Fibroblast of villous mesenchyme (primary cell): Measurements from ENCODE around the gene YRDC. TPM values are rescaled to one million over a fixed set of nuclear protein-coding genes. Genes with fewer than 3 reads are reported as not detected.

Experiments
- DNase-seq: peaks from one replicate; pipeline ENCODE4 v3.0.0-alpha.2; 2010; ENCODE audit warnings: low read depth
- H3K4me3 ChIP-seq: 2 replicates; pipeline ENCODE4 v1.5.1; 2011; ENCODE audit warnings: low read depth, mild to moderate bottlenecking, low read length
- total RNA-seq: library from RNA; depleted of rRNA; stranded (reverse); fragments of >200 nt; gene quantifications from 2 replicates; pipeline ENCODE4 v1.2.3, GENCODE V29; 2012
- TF ChIP-seq, protein P1 (sequence below): IDR thresholded peaks from 2 replicates; pipeline ENCODE4 v1.5.1; 2012; ENCODE audit warnings: low read depth, mild to moderate bottlenecking, low read length; ENCODE audit not compliant: insufficient read depth

YRDC gene
- total RNA-seq, 1 donor, result 15.5 TPM

GRCh38 chr1:37840711-37841110, 32.7 kb upstream of the YRDC start:
- no peak overlapping the region for H3K4me3 ChIP-seq
- TF ChIP-seq, protein P1, sequence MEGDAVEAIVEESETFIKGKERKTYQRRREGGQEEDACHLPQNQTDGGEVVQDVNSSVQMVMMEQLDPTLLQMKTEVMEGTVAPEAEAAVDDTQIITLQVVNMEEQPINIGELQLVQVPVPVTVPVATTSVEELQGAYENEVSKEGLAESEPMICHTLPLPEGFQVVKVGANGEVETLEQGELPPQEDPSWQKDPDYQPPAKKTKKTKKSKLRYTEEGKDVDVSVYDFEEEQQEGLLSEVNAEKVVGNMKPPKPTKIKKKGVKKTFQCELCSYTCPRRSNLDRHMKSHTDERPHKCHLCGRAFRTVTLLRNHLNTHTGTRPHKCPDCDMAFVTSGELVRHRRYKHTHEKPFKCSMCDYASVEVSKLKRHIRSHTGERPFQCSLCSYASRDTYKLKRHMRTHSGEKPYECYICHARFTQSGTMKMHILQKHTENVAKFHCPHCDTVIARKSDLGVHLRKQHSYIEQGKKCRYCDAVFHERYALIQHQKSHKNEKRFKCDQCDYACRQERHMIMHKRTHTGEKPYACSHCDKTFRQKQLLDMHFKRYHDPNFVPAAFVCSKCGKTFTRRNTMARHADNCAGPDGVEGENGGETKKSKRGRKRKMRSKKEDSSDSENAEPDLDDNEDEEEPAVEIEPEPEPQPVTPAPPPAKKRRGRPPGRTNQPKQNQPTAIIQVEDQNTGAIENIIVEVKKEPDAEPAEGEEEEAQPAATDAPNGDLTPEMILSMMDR, result no peak
- DNase-seq, result peak; percentile 11

- TF ChIP-seq, protein P1, result no peak
- no peak for DNase-seq
- no peak overlapping the region for H3K4me3 ChIP-seq
These were observed 31.7 kb upstream of the YRDC start for GRCh38 chr1:37839676-37840075.

GRCh38 chr1:37836788-37837187, 28.8 kb upstream of the YRDC start:
- H3K4me3 ChIP-seq, result no peak overlapping the region
- DNase-seq, result no peak
- TF ChIP-seq, protein P1, result no peak

- TF ChIP-seq, protein P1, result no peak
- no peak overlapping the region for H3K4me3 ChIP-seq
- DNase-seq, result no peak
These were observed 23.8 kb upstream of the YRDC start for GRCh38 chr1:37831809-37832208.

DNA sequence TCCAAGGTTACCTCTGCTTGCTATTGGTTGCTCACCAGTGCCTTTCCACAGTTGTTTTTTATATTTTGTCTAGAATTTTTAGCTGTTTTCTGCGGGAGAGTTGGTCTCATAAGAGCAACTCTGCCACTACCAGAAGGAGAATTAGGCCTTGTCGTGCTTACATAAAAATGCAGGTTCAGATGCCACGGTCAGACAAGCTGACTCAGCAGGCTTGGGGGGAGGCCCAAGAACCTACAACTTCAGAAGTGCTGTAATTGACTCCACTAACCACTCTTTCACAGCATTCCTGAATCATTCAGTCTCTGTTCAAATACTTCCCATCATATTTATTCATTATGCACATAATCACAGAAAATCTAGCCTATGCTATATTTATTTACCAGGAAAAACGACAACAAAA, 23.1 kb upstream of the YRDC start:
- TF ChIP-seq, protein P1, result no peak
- H3K4me3 ChIP-seq, result no peak overlapping the region
- DNase-seq, result no peak

GRCh38 chr1:37828410-37829074, 20.5 kb upstream of the YRDC start:
- H3K4me3 ChIP-seq, result no peak overlapping the region
- no peak for DNase-seq
- TF ChIP-seq, protein P1, result no peak

- DNase-seq, result no peak
- TF ChIP-seq, protein P1, result no peak
- no peak overlapping the region for H3K4me3 ChIP-seq
These were observed 17.5 kb upstream of the YRDC start for GRCh38 chr1:37825506-37825905.
